Common myeloid progenitor, CD34-positive (primary cell): Measurements from ENCODE around the gene CHN1.

Source experiments
- CTCF ChIA-PET: fragments of 350-600 bp; sonication (Branson Sonifier 250); formaldehyde crosslinking; loops from one replicate; lab custom pipeline; 2021; ENCODE audit warnings: antibody characterized with exemption; lab: Charles Lee
- POLR2A ChIA-PET: fragments of 350-600 bp; sonication (Branson Sonifier 250); formaldehyde crosslinking; loops from one replicate; lab custom pipeline; 2021; ENCODE audit warnings: antibody characterized with exemption; lab: Charles Lee
- DNase-seq, 3 donors: peaks; one replicate each; pipeline versions ENCODE4 v3.0.0 to v3.0.0-alpha.2; 2013
- H3K27ac ChIP-seq, 2 experiments: 1 replicate in 1 of 2; 2 replicates in 1 of 2; pipeline ENCODE4 v1.7.0; 2013; ENCODE audit warnings: inconsistent platforms in 2 of 2, low read length in 2 of 2, mild to moderate bottlenecking in 2 of 2, low read depth in 1 of 2, moderate library complexity in 1 of 2; ENCODE audit not compliant: severe bottlenecking in 2 of 2, insufficient read depth in 1 of 2, poor library complexity in 1 of 2
- H3K27me3 ChIP-seq, 5 experiments: replicated peaks in 2 of 5; 1 replicate in 3 of 5; 2 replicates in 2 of 5; pipeline versions ENCODE4 v1.6.1 to v1.7.0; 2013; ENCODE audit warnings: low read length in 4 of 5, mild to moderate bottlenecking in 2 of 5, moderate library complexity in 2 of 5, inconsistent platforms in 1 of 5; ENCODE audit not compliant: insufficient read depth in 5 of 5, control insufficient read depth in 4 of 5
- H3K36me3 ChIP-seq, 4 experiments: 1 replicate in 2 of 4; 2 replicates in 2 of 4; pipeline versions ENCODE4 v1.6.1 to v1.7.0; 2013; ENCODE audit warnings: low read length in 3 of 4, control low read depth in 1 of 4, mild to moderate bottlenecking in 1 of 4; ENCODE audit not compliant: control insufficient read depth in 4 of 4, insufficient read depth in 4 of 4
- H3K4me1 ChIP-seq, 4 experiments: 1 replicate in 3 of 4; 2 replicates in 1 of 4; pipeline versions ENCODE4 v1.6.1 to v1.7.1; 2013; ENCODE audit warnings: low read length in 3 of 4, mild to moderate bottlenecking in 3 of 4, control low read depth in 1 of 4, inconsistent platforms in 1 of 4, moderate library complexity in 1 of 4; ENCODE audit not compliant: control insufficient read depth in 4 of 4, insufficient read depth in 4 of 4; ENCODE audit errors: control extremely low read depth in 1 of 4
- H3K4me3 ChIP-seq, 7 experiments: 1 replicate in 4 of 7; 2 replicates in 3 of 7; pipeline versions ENCODE4 v1.5.1 to v1.7.0; 2013; ENCODE audit warnings: mild to moderate bottlenecking in 7 of 7, low read length in 6 of 7, moderate library complexity in 6 of 7, inconsistent platforms in 2 of 7, low read depth in 2 of 7, control low read depth in 1 of 7; ENCODE audit not compliant: insufficient read depth in 4 of 7, control insufficient read depth in 1 of 7; ENCODE audit errors: extremely low read depth in 1 of 7
- H3K9me3 ChIP-seq, 5 experiments: 1 replicate in 4 of 5; 2 replicates in 1 of 5; pipeline versions ENCODE4 v1.6.1 to v1.7.1; 2013; ENCODE audit warnings: low read length in 4 of 5, mild to moderate bottlenecking in 2 of 5, inconsistent platforms in 1 of 5, low read depth in 1 of 5, moderate library complexity in 1 of 5; ENCODE audit not compliant: control insufficient read depth in 4 of 5, insufficient read depth in 2 of 5; ENCODE audit errors: control extremely low read depth in 1 of 5
- WGBS: methylation state at CpG from one replicate; pipeline ENCODE4 v1.1.5; 2013; ENCODE audit not compliant: insufficient coverage; 5-methylcytosine and 5-hydroxymethylcytosine counted together

The CHN1 gene

DNA sequence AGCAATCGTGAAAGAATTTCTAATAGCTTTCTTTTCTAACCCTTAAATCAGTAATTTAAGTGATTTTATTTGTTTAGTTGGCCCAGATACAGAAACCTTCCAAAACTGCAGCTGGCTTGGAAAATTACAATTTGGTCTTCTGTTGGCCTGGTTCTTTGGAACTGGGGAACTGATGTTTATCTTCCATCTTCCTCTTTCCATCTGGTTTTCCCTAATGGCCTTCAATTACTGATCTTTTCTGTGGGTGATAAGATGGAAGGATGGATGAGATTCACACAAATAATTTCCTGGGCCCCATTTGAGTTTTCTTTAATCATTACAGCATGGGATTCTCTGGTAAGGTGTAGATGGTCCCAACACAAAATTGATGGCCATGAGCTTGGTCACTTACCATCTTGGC is 134.4 kb downstream of the CHN1 start:
- Histone ChIP-seq H3K4me3 (no peak overlapping the region), H3K36me3 (no peaks in the 10 kb centered on the region), H3K27ac (no peak overlapping the region), H3K4me1 (no peaks in the 10 kb centered on the region), H3K9me3 (no peaks in the 10 kb centered on the region), H3K27me3 (no peaks in the 10 kb centered on the region)
- POLR2A ChIA-PET = no interaction called here
- CTCF ChIA-PET = no interaction called here
- no CpG with 5 or more reads among the region's 1 CpG for WGBS
- DNase-seq = no peak

- WGBS = no CpG with 5 or more reads among the region's 1 CpG
- ChIA-PET CTCF (no interaction called here), POLR2A (no interaction called here)
- H3K27ac ChIP-seq = no peak overlapping the region
- no peak overlapping the region for H3K4me3 ChIP-seq
- no peak for DNase-seq
- no peaks in the 10 kb centered on the region for H3K9me3 ChIP-seq
- H3K27me3 ChIP-seq = no peaks in the 10 kb centered on the region
- no peaks in the 10 kb centered on the region for H3K36me3 ChIP-seq
- no peaks in the 10 kb centered on the region for H3K4me1 ChIP-seq
These were observed 136.3 kb downstream of the CHN1 start for GRCh38 chr2:174868878-174869277.

DNA sequence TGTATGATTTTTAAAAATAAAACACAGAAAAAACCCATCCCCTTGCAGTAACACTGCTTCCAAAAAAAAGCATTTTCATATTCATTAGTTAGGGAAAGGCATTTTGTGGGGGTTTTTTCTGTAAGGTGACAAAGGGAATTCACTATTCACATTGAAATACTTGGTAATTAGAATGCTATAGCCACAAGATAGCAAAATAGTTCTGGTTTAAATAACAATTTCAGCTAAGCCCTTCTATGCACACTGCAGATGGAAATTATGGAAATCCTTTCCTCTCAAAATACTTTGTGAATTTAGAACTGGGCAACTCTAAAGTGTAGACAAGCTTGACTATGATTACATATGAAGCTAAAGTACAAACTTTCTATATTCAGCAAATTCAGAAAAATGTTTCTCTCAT is 138.8 kb downstream of the CHN1 start:
- DNase-seq = no peak
- H3K4me3 ChIP-seq = no peak overlapping the region
- no peak overlapping the region for H3K27ac ChIP-seq
- no peaks in the 10 kb centered on the region for H3K4me1 ChIP-seq
- ChIA-PET CTCF (no interaction called here), POLR2A (interaction anchor here (0.7 kb wide), 1 partner anchor 274 kb away, joined by 4 read pairs; no protein-coding TSS in a partner anchor)
- H3K9me3 ChIP-seq = no peaks in the 10 kb centered on the region
- H3K36me3 ChIP-seq = no peaks in the 10 kb centered on the region
- no peaks in the 10 kb centered on the region for H3K27me3 ChIP-seq

GRCh38 chr2:174863183-174863582 is 142.0 kb downstream of the CHN1 start:
- no peaks in the 10 kb centered on the region for H3K27me3 ChIP-seq
- H3K4me3 ChIP-seq = no peak overlapping the region
- no peaks in the 10 kb centered on the region for H3K4me1 ChIP-seq
- no peaks in the 10 kb centered on the region for H3K36me3 ChIP-seq
- DNase-seq = no peak
- H3K9me3 ChIP-seq = no peaks in the 10 kb centered on the region
- no peak overlapping the region for H3K27ac ChIP-seq
- WGBS = no CpG with 5 or more reads among the region's 1 CpG
- ChIA-PET CTCF (no interaction called here), POLR2A (no interaction called here)

GRCh38 chr2:174859563-174860169 is 145.5 kb downstream of the CHN1 start:
- Histone ChIP-seq H3K27ac (no peak overlapping the region), H3K36me3 (no peaks in the 10 kb centered on the region), H3K4me3 (no peak overlapping the region), H3K27me3 (no peaks in the 10 kb centered on the region), H3K4me1 (no peaks in the 10 kb centered on the region), H3K9me3 (no peaks in the 10 kb centered on the region)
- ChIA-PET CTCF (interaction anchor here (0.7 kb wide), 1 partner anchor 159 kb away, joined by 3 read pairs; no protein-coding TSS in a partner anchor), POLR2A (no interaction called here)
- peak in 1 of 3 donors; percentile 0 for DNase-seq
- WGBS = 100% methylated on average over 1 of the region's 1 CpG

DNA sequence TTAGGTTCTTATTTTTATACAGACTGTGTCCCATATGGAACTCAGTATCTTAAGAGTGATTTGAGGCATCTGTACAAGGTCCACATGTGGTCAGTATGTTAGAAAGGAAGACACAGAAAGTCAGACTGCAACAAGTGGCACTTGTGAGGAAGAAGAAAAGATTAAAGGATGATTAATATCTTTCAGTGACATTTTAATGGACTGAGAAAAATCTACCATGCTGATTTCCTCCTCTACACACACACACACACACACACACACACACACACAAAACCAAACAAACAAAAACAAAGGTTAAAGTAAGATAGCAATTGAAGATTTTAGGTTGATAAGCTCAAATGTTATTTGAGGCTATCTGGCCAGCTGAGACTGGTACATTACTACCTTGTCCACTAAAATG is 146.4 kb downstream of the CHN1 start:
- H3K36me3 ChIP-seq = no peaks in the 10 kb centered on the region
- H3K9me3 ChIP-seq = no peaks in the 10 kb centered on the region
- H3K4me1 ChIP-seq = no peaks in the 10 kb centered on the region
- DNase-seq = no peak
- POLR2A ChIA-PET = no interaction called here
- H3K27me3 ChIP-seq = no peaks in the 10 kb centered on the region
- no peak overlapping the region for H3K4me3 ChIP-seq
- H3K27ac ChIP-seq = no peak overlapping the region
- CTCF ChIA-PET = no interaction called here

DNA sequence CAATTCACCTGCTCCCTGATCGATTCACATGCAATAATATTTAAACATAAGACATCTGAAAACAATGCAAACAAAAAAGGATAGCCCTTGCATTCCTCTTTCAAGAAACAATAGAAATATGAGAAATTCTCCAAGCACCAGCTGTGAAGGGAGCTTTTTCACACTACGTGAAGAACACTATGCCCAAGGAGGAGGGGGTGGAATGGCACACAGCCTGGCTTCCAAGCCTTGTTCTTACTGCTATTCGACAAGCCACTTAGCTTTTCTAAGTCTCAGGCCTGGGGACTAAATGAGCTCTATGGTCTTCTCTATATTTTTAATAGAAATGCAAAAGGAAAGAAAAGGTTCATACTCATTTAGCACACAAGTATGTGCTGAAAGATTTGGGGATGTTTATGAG is 148.7 kb downstream of the CHN1 start:
- H3K4me1 ChIP-seq = no peaks in the 10 kb centered on the region
- H3K27ac ChIP-seq = no peak overlapping the region
- H3K4me3 ChIP-seq = no peak overlapping the region
- no peak for DNase-seq
- H3K27me3 ChIP-seq = no peaks in the 10 kb centered on the region
- 100% methylated on average over 1 of the region's 3 CpGs for WGBS
- ChIA-PET CTCF (no interaction called here), POLR2A (no interaction called here)
- H3K36me3 ChIP-seq = no peaks in the 10 kb centered on the region
- H3K9me3 ChIP-seq = no peaks in the 10 kb centered on the region
